ENCODE measurements around the gene DYNLRB1. TPM values are rescaled to one million over a fixed set of nuclear protein-coding genes. Genes with fewer than 3 reads are reported as not detected.

DYNLRB1 gene
- total and polyA plus RNA-seq, 2 of the 13 experiments (the other 11 are each of a cell fraction or from before 2014, with no cell fraction given) = 140 to 244 TPM

- intact Hi-C loops (cut with micrococcal nuclease; ENCODE audit: unreplicated experiment) = no loop called here
- no peak for FAIRE-seq
- peaks cover 22 to 70% of the 10 kb centered on the region in 2 experiments for H3K36me3 ChIP-seq (replicated peaks in 1 of 2; ENCODE audit: control insufficient read depth in 1 of 2, insufficient read depth in 2 of 2, low read length in 2 of 2)
- H3K9me3 ChIP-seq (ENCODE audit: low read length) = no peaks in the 10 kb centered on the region
- CTCF ChIA-PET (ENCODE audit: low intra/inter-chr PET ratio, low total read pairs) = no interaction called here
- no peaks in the 10 kb centered on the region for H3K27me3 ChIP-seq (ENCODE audit: control insufficient read depth in 1 of 2, insufficient read depth in 2 of 2, low read length in 2 of 2)
- H3K4me2 ChIP-seq (ENCODE audit: low read depth, low read length) = no peak overlapping the region
- no peak overlapping the region for H3K27ac ChIP-seq (ENCODE audit: extremely low read length, insufficient read depth, low read length)
- H4K20me1 ChIP-seq (ENCODE audit: insufficient read depth, low read length) = no peaks in the 10 kb centered on the region
- BruUV-seq (replicated peaks) = no TSS peak
- WGBS (ENCODE audit: low lambda C conversion rate) = 85% methylated on average over 2 of the region's 2 CpGs
- no peak for ATAC-seq
- in situ Hi-C loops (cut with HindIII; ENCODE audit: extremely low pct_ligation_motif_present, low pct_unique_long_range_greater_than_20kb) = loop anchor here (10.0 kb wide), 1 partner anchor 197 kb away; no protein-coding TSS in a partner anchor
- POLR2A ChIA-PET = interaction anchor here (0.6 kb wide), 1 partner anchor 269 kb away, joined by 3 read pairs; no protein-coding TSS in a partner anchor
- no peak overlapping the region for H3K9ac ChIP-seq (ENCODE audit: insufficient read depth, low read depth, low read length)
- H3K4me1 ChIP-seq (ENCODE audit: insufficient read depth, low read length) = peaks cover 7% of the 10 kb centered on the region
- no peaks in the 10 kb centered on the region for H3K79me2 ChIP-seq (ENCODE audit: insufficient read depth, low read length)
- no peak for TF ChIP-seq TFAP4 (IDR thresholded peaks at IDR 0.05; ENCODE audit: borderline replicate concordance, low read depth)
- no peak for TF ChIP-seq ZNF530 (CRISPR knock-in tag; IDR thresholded peaks at IDR 0.05; ENCODE audit: low read depth)
- TF ChIP-seq SNAI1 (CRISPR knock-in tag; IDR thresholded peaks at IDR 0.05; ENCODE audit: borderline replicate concordance) = no peak
- TF ChIP-seq PHF20 (CRISPR knock-in tag; IDR thresholded peaks at IDR 0.05) = no peak
- TF ChIP-seq SMAD3 (CRISPR knock-in tag; IDR thresholded peaks at IDR 0.05) = no peak
- no peak for TF ChIP-seq SMAD1 (CRISPR knock-in tag; IDR thresholded peaks at IDR 0.05; ENCODE audit: borderline replicate concordance, low read depth)
- no peak for TF ChIP-seq ZNF567 (CRISPR knock-in tag; IDR thresholded peaks at IDR 0.05; ENCODE audit: borderline replicate concordance)
- no peak for DNase-seq (ENCODE audit: low spot score)
- no peak overlapping the region for H3K4me3 ChIP-seq (replicated peaks in 1 of 3; ENCODE audit: insufficient read depth in 1 of 3, low read depth in 2 of 3, low read length in 3 of 3)
- no peak overlapping the region for H2AFZ ChIP-seq (ENCODE audit: low read length)
These were observed 61.8 kb downstream of the DYNLRB1 start for GRCh38 chr20:34578025-34578424.

- WGBS (ENCODE audit: low lambda C conversion rate) = 95% methylated on average over 6 of the region's 6 CpGs
- peaks cover 20 to 69% of the 10 kb centered on the region in 2 experiments for H3K36me3 ChIP-seq (replicated peaks in 1 of 2; ENCODE audit: control insufficient read depth in 1 of 2, insufficient read depth in 2 of 2, low read length in 2 of 2)
- H2AFZ ChIP-seq (ENCODE audit: low read length) = no peak overlapping the region
- H3K79me2 ChIP-seq (ENCODE audit: insufficient read depth, low read length) = no peaks in the 10 kb centered on the region
- intact Hi-C loops (cut with micrococcal nuclease; ENCODE audit: unreplicated experiment) (no loop called here), in situ Hi-C loops (cut with HindIII; ENCODE audit: extremely low pct_ligation_motif_present, low pct_unique_long_range_greater_than_20kb) (loop anchor here (10.0 kb wide), 1 partner anchor 196 kb away; no protein-coding TSS in a partner anchor)
- no peak overlapping the region for H3K27ac ChIP-seq (ENCODE audit: extremely low read length, insufficient read depth, low read length)
- TF ChIP-seq ZNF33A (CRISPR knock-in tag; IDR thresholded peaks at IDR 0.05; ENCODE audit: borderline replicate concordance) (no peak), ZNF572 (CRISPR knock-in tag; IDR thresholded peaks at IDR 0.05) (peak; percentile 56; the same call in 1 of the 2 replicates)
- DNase-seq (ENCODE audit: low spot score) = no peak
- ChIA-PET POLR2A (no interaction called here), CTCF (ENCODE audit: low intra/inter-chr PET ratio, low total read pairs) (interaction anchor here (1.3 to 2.0 kb wide), 2 partner anchors 176 to 191 kb away, joined by 3 to 25 read pairs; no protein-coding TSS in a partner anchor)
- H3K4me1 ChIP-seq (ENCODE audit: insufficient read depth, low read length) = peaks cover 12% of the 10 kb centered on the region
- H3K4me2 ChIP-seq (ENCODE audit: low read depth, low read length) = no peak overlapping the region
- FAIRE-seq = no peak
- H3K27me3 ChIP-seq (ENCODE audit: control insufficient read depth in 1 of 2, insufficient read depth in 2 of 2, low read length in 2 of 2) = no peaks in the 10 kb centered on the region
- no peaks in the 10 kb centered on the region for H3K9me3 ChIP-seq (ENCODE audit: low read length)
- H4K20me1 ChIP-seq (ENCODE audit: insufficient read depth, low read length) = no peaks in the 10 kb centered on the region
- H3K4me3 ChIP-seq (replicated peaks in 1 of 3; ENCODE audit: insufficient read depth in 1 of 3, low read depth in 2 of 3, low read length in 3 of 3) = no peak overlapping the region
- ATAC-seq = no peak
- no TSS peak for BruUV-seq (replicated peaks)
- H3K9ac ChIP-seq (ENCODE audit: insufficient read depth, low read depth, low read length) = no peak overlapping the region
These were observed 62.3 kb downstream of the DYNLRB1 start for GRCh38 chr20:34578521-34578920.

Data from HepG2 (cell line).